SH-SY5Y (cell line): ENCODE results near the gene MECR.

ENCODE experiments used
- GATA2 ChIP-seq: IDR thresholded peaks from 2 replicates; pipeline ENCODE4 v1.6.1; 2011; ENCODE audit warnings: mild to moderate bottlenecking, low read depth, low read length
- GATA3 ChIP-seq: IDR thresholded peaks from 2 replicates; pipeline ENCODE4 v1.6.1; 2011; ENCODE audit warnings: low read depth, mild to moderate bottlenecking, low read length, moderate library complexity

DNA sequence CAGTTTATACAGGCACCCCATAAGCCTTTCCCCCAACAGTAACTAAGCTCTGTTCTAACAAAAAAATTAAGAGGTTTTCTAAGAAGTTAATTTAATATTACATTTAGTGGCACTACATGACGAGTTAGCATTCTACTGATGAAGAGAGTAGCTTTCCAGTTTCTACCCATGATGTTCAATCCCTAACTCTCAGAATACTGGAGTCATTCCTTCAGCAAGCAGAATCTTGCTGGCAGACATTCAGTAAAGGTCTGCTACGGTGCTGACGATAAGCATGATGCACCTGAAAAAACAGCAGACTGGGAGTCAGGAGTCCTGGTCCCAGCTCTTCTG is 73.5 kb downstream of the MECR start:
- TF ChIP-seq GATA2 (no peak), GATA3 (no peak)
